Left ventricle myocardium inferior (tissue), 1 donor: ENCODE data around the gene FIGNL2. TPM values are rescaled to one million over a fixed set of nuclear protein-coding genes. Genes with fewer than 3 reads are reported as not detected.
"Not testable (repeated sequence)": the region's sequence is repeated elsewhere in the genome, so short reads cannot be mapped to it uniquely, and the experiment has no call there.

ENCODE experiments used
- DNase-seq: peaks from one replicate; pipeline ENCODE4 v3.0.0-alpha.2; 2020
- H3K27ac ChIP-seq: fragments of 200-600 bp; replicated peaks from 2 replicates; pipeline ENCODE4 v1.8.0; 2021
- H3K27me3 ChIP-seq: fragments of 200-600 bp; 2 replicates; pipeline ENCODE4 v1.8.0; 2021; ENCODE audit warnings: low read depth
- H3K36me3 ChIP-seq: fragments of 200-600 bp; 2 replicates; pipeline ENCODE4 v1.8.0; 2021
- H3K4me1 ChIP-seq: fragments of 200-600 bp; 2 replicates; pipeline ENCODE4 v1.8.0; 2021
- H3K4me3 ChIP-seq: fragments of 200-600 bp; 2 replicates; pipeline ENCODE4 v1.8.0; 2021; ENCODE audit warnings: mild to moderate bottlenecking, moderate library complexity
- H3K9me3 ChIP-seq: fragments of 200-600 bp; replicated peaks from 2 replicates; pipeline ENCODE4 v1.8.0; 2021
- intact Hi-C: fragments of 100-400 bp; cut with micrococcal nuclease; formaldehyde crosslinking; loops from one replicate; pipeline ENCODE4 v1.11.0; 2022
- total RNA-seq: library from RNA; stranded (reverse); fragmentation: NEBNext Ultra II Directional; extraction: Animal tissue kit (Norgen Biotek cat#: 25700); gene quantifications from one replicate; pipeline ENCODE4 v1.2.1, GENCODE V29; 2021
- TF ChIP-seq, protein P1 (sequence below): fragments of 200-600 bp; IDR thresholded peaks from 2 replicates; pipeline ENCODE4 v1.8.0; 2021; ENCODE audit warnings: antibody characterized with exemption, mild to moderate bottlenecking, borderline replicate concordance
- donor health status: DM: no; HTN: yes; CAD: no; lungs with severe emphysema.

The FIGNL2 gene
- total RNA-seq, 1 donor from 2014 or later, result 0.30 TPM

DNA sequence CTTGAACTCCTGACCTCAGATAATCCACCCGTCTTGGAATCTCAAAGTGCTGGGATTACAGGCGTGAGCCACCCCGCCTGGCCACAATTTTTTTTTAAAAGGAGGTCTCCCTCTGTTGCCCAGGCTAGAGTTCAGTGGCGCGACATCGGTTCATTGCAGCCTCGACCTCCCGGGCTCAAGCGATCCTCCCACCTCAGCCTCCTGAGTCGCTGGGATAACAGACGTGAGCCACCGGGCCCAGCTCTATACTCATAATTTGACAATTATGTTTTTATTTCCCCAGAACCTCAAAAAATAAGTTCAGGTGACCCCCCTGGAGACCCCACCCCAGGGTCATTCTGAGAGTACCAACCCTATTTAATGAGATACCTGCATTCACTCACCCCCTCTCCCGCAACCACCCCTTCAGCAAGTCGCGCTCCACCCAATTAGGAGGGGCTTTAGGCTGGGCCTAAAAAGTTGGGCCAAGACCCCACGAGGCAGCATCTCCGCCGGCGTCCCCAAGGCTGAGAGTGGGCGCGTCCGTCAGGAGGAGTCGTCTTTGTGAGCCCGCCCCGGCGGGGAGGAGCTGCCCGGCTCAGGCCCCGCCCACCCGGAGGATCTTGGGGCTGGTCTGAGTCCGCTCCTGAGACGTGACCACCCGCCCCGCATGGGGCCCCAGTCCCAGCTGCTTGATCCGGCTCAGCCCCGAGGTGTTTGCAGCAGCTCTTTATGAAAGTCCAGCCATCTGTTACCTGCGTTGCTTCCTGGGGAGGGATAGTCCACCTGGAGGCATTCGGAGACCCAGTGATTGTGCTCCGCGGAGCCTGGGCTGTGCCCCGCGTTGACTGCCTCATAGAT lies 39.2 kb upstream of the FIGNL2 start, which contains the start of gene ANKRD33:
Gene ANKRD33, plus strand, starts transcription at position 628 of the 840 bp plus-strand sequence. Its CDS starts 84 bp downstream, at position 712.
- H3K36me3 ChIP-seq, result no peaks in the 10 kb centered on the region
- peaks cover 21% of the 10 kb centered on the region for H3K27me3 ChIP-seq
- peaks cover 5% of the 10 kb centered on the region for H3K9me3 ChIP-seq
- DNase-seq, result no peak
- TF ChIP-seq, protein P1, sequence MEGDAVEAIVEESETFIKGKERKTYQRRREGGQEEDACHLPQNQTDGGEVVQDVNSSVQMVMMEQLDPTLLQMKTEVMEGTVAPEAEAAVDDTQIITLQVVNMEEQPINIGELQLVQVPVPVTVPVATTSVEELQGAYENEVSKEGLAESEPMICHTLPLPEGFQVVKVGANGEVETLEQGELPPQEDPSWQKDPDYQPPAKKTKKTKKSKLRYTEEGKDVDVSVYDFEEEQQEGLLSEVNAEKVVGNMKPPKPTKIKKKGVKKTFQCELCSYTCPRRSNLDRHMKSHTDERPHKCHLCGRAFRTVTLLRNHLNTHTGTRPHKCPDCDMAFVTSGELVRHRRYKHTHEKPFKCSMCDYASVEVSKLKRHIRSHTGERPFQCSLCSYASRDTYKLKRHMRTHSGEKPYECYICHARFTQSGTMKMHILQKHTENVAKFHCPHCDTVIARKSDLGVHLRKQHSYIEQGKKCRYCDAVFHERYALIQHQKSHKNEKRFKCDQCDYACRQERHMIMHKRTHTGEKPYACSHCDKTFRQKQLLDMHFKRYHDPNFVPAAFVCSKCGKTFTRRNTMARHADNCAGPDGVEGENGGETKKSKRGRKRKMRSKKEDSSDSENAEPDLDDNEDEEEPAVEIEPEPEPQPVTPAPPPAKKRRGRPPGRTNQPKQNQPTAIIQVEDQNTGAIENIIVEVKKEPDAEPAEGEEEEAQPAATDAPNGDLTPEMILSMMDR, result no peak
- intact Hi-C loops, result no loop called here
- H3K27ac ChIP-seq, result no peak within 1 kb of the TSS
- H3K4me1 ChIP-seq, result peaks cover 17% of the 10 kb centered on the region
- H3K4me3 ChIP-seq, result no peak within 1 kb of the TSS

DNA sequence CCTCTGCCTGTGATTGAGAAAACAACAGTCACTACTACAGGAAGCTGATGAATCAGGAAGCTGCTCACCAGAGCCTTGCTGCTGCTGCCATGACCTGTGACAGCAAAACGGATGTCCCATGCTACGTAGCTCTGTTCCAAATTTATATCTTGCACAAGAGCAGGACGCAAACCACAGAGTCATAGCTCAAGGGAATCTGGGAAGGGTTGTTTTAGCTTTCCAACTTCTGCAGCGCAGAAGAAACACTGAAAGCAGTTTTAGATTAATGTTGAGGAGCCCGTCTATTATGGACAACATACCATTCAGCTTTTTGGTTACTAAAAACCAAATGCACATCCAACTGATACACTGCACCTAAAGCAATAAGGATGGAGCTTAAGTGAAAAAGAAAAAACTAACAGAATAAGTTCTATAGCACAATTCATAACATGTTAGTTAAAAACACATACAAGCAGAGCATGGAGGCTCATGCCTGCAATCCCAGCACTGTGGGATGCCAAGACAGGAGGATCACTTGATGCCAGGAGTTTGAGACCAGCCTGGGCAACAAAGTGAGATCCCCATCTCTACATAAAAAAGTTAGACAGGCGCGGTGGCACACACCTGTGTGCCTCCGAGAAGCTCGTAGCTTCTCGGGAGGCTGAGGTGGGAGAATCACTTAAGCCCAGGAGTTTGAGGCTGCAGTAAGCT lies 37.6 kb upstream of the FIGNL2 start:
- peaks cover 21% of the 10 kb centered on the region for H3K27me3 ChIP-seq
- peak; percentile 64 for DNase-seq
- no peak overlapping the region for H3K4me3 ChIP-seq
- intact Hi-C loops, result no loop called here
- H3K27ac ChIP-seq, result peak overlapping the region; percentile 72
- TF ChIP-seq, protein P1, result no peak
- peaks cover 8% of the 10 kb centered on the region for H3K9me3 ChIP-seq
- H3K4me1 ChIP-seq, result peaks cover 17% of the 10 kb centered on the region
- H3K36me3 ChIP-seq, result no peaks in the 10 kb centered on the region

DNA sequence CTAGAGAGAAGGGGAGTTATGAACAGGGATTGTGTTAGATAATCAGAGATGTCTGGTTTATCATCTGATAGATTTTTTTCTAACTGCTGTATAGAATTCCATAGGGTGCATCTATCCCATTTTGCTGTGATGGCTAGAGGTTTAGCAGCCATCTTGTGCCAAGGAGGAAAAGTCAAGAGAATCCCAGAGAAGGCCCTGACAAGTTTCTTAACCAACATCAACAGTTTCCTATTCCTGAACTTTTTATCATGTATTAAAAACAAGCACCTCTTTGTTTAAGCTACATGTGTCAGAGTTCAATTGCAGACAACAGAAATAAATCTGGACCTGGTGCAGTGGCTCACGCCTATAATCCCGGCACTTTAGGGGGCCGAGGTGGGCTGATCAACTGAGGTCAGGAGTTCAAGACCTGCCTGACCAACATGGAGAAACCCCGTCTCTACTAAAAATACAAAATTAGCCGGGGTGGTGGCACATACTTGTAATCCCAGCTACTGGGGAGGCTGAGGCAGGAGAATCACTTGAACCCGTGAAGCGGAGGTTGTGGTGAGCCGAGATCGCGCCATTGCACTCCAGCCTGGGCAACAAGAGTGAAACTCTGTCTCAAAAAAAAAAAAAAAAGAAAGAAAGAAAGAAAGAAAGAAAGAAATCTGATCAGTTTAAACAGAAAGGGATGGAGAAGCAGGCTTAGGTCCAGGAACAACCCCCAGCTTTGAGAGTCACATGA lies 36.9 kb upstream of the FIGNL2 start:
- H3K4me3 ChIP-seq, intact Hi-C loops, H3K9me3 ChIP-seq, DNase-seq, H3K36me3 ChIP-seq: not testable (repeated sequence)
- Histone ChIP-seq H3K27me3 (peaks cover 21% of the 10 kb centered on the region), H3K27ac (peak overlapping the region; percentile 72), H3K4me1 (peaks cover 17% of the 10 kb centered on the region)

DNA sequence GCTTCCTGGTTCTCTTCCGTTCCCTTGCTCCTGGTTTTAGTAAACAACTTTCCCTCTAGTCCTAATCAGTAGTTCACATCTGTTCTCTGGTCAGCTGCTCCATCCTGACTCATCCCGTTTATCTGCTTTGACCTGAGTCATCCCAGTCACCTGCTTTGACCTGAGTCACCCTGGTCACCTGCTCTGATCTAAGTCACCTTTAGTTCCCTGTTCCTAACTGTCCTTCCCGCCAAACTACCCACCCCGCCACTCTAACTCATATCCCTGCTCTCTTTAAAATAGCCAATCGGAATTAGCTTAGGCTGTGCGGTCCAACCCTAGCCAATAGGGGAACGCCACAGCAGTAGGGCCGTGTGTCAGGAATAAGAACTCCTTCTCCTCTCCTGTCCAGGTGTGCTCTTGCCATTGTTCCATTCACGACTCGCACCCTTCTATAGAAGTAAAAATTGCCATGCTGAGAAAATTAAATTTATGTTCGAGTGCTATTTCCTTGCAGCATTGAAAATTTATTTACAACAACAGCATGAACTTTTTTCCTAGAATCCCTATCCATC lies 36.2 kb upstream of the FIGNL2 start:
- Histone ChIP-seq H3K27ac (no peak overlapping the region), H3K4me1 (peaks cover 17% of the 10 kb centered on the region), H3K4me3 (no peak overlapping the region), H3K36me3 (no peaks in the 10 kb centered on the region), H3K9me3 (peaks cover 8% of the 10 kb centered on the region), H3K27me3 (peaks cover 21% of the 10 kb centered on the region)
- intact Hi-C loops, result no loop called here
- no peak for DNase-seq
- TF ChIP-seq, protein P1, result no peak

DNA sequence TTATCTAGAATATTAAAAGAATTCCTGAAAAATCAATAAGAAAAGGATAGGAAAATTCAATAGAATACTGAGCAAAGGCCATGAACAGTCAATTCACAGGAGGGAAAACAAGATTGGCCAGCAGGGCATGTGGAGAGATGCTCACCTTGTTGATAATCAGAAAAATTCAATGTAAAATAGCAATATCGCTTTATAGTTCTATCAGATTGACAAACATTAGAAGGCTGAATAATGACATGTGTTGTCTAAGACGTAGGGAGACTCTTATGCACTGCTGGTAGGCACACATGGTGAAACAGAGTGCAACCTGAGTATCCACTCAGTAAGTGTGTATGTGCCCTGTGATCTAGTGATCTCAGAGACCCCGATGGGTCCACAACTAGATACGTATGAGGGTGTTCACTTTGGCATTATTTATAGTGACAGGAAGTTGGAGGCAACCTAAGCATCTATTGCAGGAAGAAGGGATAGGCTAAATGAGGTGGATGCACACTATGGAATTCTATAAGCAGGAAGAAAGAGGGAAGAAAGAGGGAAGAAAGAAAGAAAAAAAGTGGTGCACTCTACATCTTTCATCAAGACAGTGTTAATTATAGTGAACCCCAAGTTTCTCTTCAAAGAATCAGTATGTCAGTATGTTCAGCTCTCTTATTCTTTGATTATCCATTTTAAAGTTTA lies 35.6 kb upstream of the FIGNL2 start:
- TF ChIP-seq, protein P1, result no peak
- no peak overlapping the region for H3K27ac ChIP-seq
- intact Hi-C loops, result no loop called here
- no peak overlapping the region for H3K4me3 ChIP-seq
- H3K27me3 ChIP-seq, result peaks cover 21% of the 10 kb centered on the region
- no peak for DNase-seq
- no peaks in the 10 kb centered on the region for H3K36me3 ChIP-seq
- peaks cover 17% of the 10 kb centered on the region for H3K4me1 ChIP-seq
- peaks cover 8% of the 10 kb centered on the region for H3K9me3 ChIP-seq
